ENCODE results near the gene HDDC2. TPM values are rescaled to one million over a fixed set of nuclear protein-coding genes. Genes with fewer than 3 reads are reported as not detected.
A peak's percentile ranks its signal among the peaks of the same experiment; 100 is the strongest.

Gene HDDC2, protein sequence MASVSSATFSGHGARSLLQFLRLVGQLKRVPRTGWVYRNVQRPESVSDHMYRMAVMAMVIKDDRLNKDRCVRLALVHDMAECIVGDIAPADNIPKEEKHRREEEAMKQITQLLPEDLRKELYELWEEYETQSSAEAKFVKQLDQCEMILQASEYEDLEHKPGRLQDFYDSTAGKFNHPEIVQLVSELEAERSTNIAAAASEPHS
- total RNA-seq (10 to 100 TPM; 62.9 to 69.6 TPM), polyA plus RNA-seq (100 to 1,000 TPM; 118 to 134 (median 119) TPM), total RNA-seq (19.7 to 96.3 (median 29.7) reads per million in 6 experiments)

- Mint-ChIP-seq H3K36me3 (peaks cover 9 to 33% (median 19%) of the 10 kb centered on the region in 3 donors), H3K4me1 (peaks cover 46 to 60% (median 56%) of the 10 kb centered on the region in 4 donors), H3K27ac (peak within 1 kb of the TSS; percentile 89 to 98 (median 93)), H3K27me3 (peaks cover 0 to 10% (median 4%) of the 10 kb centered on the region in 5 donors), H3K9me3 (peaks cover 0 to 5% (median 0%) of the 10 kb centered on the region in 9 donors), H3K4me3 (peak within 1 kb of the TSS; percentile 85 to 96 (median 92))
- POLR2A ChIA-PET = interaction anchor here (0.6 to 2.9 kb wide), 10 partner anchors 9 to 684 kb away, joined by 3 to 24 read pairs (median 6); partner anchors contain the start of genes HEY2, NCOA7 and TRMT11
- ATAC-seq (peak; percentile 42 to 57), DNase-seq (peak; percentile 10 to 77 (median 33))
These were observed at the start of gene HDDC2 for GRCh38 chr6:125301435-125302391. Gene HDDC2 (minus strand): TSS chr6:125301967. CDS start chr6:125301932, 35 bp downstream.

DNA sequence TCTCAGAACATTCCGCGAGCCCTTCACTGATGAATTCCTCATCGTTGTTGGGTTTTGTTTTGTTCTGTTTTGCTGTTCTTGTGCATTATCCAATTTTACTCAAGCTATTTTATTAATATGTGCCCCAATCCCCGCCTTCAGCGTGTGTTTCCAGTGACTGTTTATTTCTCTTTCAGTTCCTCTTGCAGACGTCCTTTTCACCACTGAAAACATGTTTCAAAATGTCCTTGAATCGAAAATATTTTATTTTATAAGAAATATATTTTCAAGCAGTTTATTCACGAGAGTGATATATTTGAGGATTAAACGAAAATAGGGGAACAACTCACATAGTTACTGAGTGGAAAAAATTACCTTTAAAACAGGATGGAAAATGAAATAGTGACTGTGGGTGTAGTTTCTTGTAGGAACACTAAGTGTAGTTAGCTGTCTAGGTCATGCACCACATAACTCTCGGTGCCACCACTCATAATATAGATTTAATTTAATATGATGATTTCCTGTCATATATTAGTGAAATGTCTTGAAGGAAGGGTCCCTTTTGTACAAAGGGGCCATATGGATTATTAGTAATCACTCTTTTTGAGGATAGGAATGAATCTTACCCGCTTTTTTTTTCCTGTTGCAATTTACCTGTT lies 45.3 kb upstream of the HDDC2 start:
- no peaks in the 10 kb centered on the region for H3K4me1 Mint-ChIP-seq
- H3K4me3 Mint-ChIP-seq = no peak overlapping the region
- POLR2A ChIA-PET = no interaction called here
- H3K9me3 Mint-ChIP-seq = no peaks in the 10 kb centered on the region
- DNase-seq (no peak), ATAC-seq (no peak)
- peak overlapping the region in 1 of 10 donors; percentile 9 for H3K27ac Mint-ChIP-seq
- H3K36me3 Mint-ChIP-seq = no peaks in the 10 kb centered on the region
- H3K27me3 Mint-ChIP-seq = peaks cover 0 to 4% (median under 1%) of the 10 kb centered on the region in 5 donors

DNA sequence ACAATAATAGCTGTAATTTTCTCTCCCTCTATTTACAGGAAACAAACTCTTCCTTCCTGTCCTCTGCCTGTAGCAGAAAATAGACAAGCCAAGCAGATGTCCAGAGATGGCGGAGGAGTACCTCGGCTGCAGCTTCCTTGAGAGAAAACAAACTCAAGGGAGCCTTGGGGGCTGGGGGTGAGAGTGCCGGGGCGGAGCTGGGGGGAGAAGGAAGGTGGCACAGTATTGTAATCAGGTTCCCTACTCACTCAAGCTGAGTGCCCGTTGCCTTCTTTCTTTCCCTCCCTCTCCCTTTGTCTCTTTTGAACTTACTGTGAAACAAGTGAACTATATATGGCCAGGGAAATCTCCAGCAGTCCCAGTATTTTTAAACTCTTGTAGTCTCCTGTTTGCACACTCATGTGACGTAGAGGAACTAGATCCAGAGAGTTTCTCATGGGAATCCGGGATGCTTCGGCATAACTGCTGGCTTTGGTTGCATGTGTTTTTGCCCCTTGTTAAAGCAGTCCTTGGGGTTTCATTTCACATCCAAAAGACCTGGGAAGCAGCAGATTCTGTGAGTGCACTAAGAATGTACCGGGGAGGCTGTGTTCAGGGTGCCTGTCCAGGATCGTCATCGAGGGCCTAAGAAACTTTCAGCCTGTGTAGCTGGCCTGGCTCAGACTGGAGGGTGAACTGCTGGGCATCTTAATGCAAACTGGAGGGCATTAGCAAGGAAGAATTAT lies 44.6 kb upstream of the HDDC2 start:
- peak overlapping the region in 1 of 10 donors; percentile 9 for H3K27ac Mint-ChIP-seq
- DNase-seq = no peak
- H3K9me3 Mint-ChIP-seq = no peaks in the 10 kb centered on the region
- ATAC-seq = peak in 1 of 2 donors; percentile 18
- POLR2A ChIA-PET = no interaction called here
- no peaks in the 10 kb centered on the region for H3K36me3 Mint-ChIP-seq
- H3K27me3 Mint-ChIP-seq = peaks cover 0 to 4% (median 2%) of the 10 kb centered on the region in 5 donors
- peak overlapping the region in 3 of 10 donors; percentile 14 to 35 (median 19) for H3K4me3 Mint-ChIP-seq
- H3K4me1 Mint-ChIP-seq = no peaks in the 10 kb centered on the region

DNA sequence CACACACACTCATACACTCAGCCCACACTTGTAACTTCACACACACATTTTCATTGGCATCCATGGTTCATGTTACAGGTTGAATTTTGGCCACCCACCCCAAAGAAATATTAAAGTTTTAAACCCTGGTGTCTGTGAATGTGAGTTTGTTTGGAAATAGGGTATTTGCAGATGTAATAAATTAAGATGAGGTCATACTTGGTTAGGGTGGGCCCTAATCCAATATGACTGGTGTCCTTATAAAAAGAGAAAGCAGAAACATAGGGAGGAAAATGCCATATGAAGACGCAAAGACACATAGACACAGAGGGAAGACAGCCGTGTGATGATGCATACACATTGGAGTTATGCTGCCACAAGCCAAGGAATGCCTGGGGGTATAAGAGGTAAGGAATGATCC lies 39.7 kb upstream of the HDDC2 start:
- no peak for ATAC-seq
- Mint-ChIP-seq H3K27ac (no peak overlapping the region), H3K36me3 (no peaks in the 10 kb centered on the region), H3K4me3 (no peak overlapping the region), H3K9me3 (no peaks in the 10 kb centered on the region), H3K4me1 (no peaks in the 10 kb centered on the region), H3K27me3 (peaks cover 4 to 19% (median 7%) of the 10 kb centered on the region in 5 donors)
- no peak for DNase-seq
- POLR2A ChIA-PET = no interaction called here

GRCh38 chr6:125340991-125341390 lies 39.2 kb upstream of the HDDC2 start:
- H3K27me3 Mint-ChIP-seq = peaks cover 4 to 23% (median 7%) of the 10 kb centered on the region in 5 donors
- DNase-seq = no peak
- no peak for ATAC-seq
- H3K36me3 Mint-ChIP-seq = no peaks in the 10 kb centered on the region
- no peaks in the 10 kb centered on the region for H3K4me1 Mint-ChIP-seq
- H3K9me3 Mint-ChIP-seq = no peaks in the 10 kb centered on the region
- H3K4me3 Mint-ChIP-seq = no peak overlapping the region
- H3K27ac Mint-ChIP-seq = no peak overlapping the region
- POLR2A ChIA-PET = no interaction called here

DNA sequence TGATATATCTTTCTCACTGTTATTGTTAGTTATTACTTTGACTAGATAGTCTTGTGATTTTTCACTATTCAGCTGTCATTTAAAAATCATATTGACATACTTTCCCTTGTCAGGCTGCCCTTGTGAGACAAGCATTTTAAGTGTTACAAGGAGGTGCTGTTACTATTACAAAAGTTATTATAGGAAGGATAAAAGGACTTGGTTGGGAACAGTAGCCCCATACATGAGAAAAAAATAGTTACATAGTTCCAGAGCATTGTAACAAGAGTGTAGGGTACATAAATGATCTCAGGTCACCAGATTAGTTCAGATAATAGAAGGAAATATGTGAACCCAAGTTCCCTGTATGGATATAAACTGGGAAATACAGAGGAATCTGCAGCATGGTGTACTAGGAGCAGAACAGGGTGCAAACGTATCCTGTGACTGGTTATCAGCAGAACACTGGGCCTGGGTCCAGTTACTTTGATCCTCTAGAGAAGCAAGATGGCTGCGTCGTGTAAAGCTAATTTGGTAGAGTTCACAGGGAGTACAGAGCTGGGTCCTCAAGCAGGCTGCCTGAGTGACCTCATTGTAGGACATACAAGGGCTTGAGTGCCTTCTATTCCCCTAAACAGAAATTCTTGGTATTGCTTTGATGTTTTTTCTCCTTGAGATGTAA lies 38.5 kb upstream of the HDDC2 start:
- H3K36me3 Mint-ChIP-seq = no peaks in the 10 kb centered on the region
- ATAC-seq (no peak), DNase-seq (no peak)
- H3K4me1 Mint-ChIP-seq = no peaks in the 10 kb centered on the region
- peaks cover 4 to 30% (median 14%) of the 10 kb centered on the region in 5 donors for H3K27me3 Mint-ChIP-seq
- POLR2A ChIA-PET = no interaction called here
- no peaks in the 10 kb centered on the region for H3K9me3 Mint-ChIP-seq
- no peak overlapping the region for H3K27ac Mint-ChIP-seq
- no peak overlapping the region for H3K4me3 Mint-ChIP-seq

DNA sequence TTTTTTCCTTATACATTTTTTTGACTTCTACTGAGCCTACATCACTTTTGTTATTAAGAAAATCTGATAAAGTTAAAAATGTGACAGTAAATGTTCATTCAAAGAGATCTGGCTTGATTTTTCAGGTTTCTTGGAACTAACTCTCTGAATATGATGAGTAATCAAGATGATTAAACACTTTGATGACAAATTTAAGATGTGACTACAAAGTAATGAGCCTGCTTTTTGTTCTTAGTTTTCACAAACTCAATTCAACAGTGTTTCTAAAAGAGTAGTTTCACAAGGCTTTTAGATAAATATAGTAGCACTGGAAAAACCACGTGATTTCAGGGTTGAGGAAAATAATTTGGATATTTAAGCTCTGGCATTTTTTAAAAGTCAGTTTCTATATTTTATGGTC lies 37.9 kb upstream of the HDDC2 start:
- no peaks in the 10 kb centered on the region for H3K36me3 Mint-ChIP-seq
- no peaks in the 10 kb centered on the region for H3K9me3 Mint-ChIP-seq
- POLR2A ChIA-PET = no interaction called here
- H3K27ac Mint-ChIP-seq = no peak overlapping the region
- no peak overlapping the region for H3K4me3 Mint-ChIP-seq
- peaks cover 4 to 35% (median 15%) of the 10 kb centered on the region in 5 donors for H3K27me3 Mint-ChIP-seq
- DNase-seq = no peak
- no peak for ATAC-seq
- H3K4me1 Mint-ChIP-seq = no peaks in the 10 kb centered on the region

GRCh38 chr6:125338381-125338780 lies 36.6 kb upstream of the HDDC2 start:
- no peak overlapping the region for H3K27ac Mint-ChIP-seq
- no peak overlapping the region for H3K4me3 Mint-ChIP-seq
- H3K36me3 Mint-ChIP-seq = peaks cover 0 to 2% (median 0%) of the 10 kb centered on the region in 3 donors
- POLR2A ChIA-PET = no interaction called here
- H3K4me1 Mint-ChIP-seq = no peaks in the 10 kb centered on the region
- DNase-seq (no peak), ATAC-seq (no peak)
- H3K9me3 Mint-ChIP-seq = peaks cover 0 to 2% (median 0%) of the 10 kb centered on the region in 9 donors
- peaks cover 4 to 44% (median 15%) of the 10 kb centered on the region in 5 donors for H3K27me3 Mint-ChIP-seq

GRCh38 chr6:125337706-125338105 lies 35.9 kb upstream of the HDDC2 start:
- Mint-ChIP-seq H3K27ac (no peak overlapping the region), H3K27me3 (peaks cover 7 to 49% (median 20%) of the 10 kb centered on the region in 5 donors), H3K4me1 (no peaks in the 10 kb centered on the region), H3K9me3 (peaks cover 0 to 2% (median 0%) of the 10 kb centered on the region in 9 donors), H3K4me3 (no peak overlapping the region), H3K36me3 (peaks cover 0 to 2% (median 0%) of the 10 kb centered on the region in 3 donors)
- no peak for ATAC-seq
- no peak for DNase-seq
- POLR2A ChIA-PET = no interaction called here

DNA sequence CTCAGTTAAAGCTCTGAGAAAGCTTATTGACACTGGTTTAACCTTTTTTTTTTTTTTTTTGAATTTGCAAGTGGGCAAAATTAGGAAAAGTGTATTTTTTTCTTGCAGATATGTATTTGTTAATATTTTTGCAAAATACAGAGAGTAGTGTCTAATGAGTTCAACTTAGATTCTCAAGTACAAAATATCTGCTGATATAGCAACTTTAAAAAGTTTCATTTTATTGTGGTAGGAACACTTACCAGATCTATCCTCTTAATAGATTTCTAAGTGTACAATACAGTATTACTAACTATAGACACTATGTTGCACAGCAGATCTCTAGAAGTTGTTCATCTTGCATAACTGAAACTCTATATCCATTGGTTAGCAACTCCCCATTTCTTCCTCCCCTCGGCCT lies 30.9 kb upstream of the HDDC2 start:
- no peak for DNase-seq
- POLR2A ChIA-PET = interaction anchor here (0.7 kb wide), 1 partner anchor 149 kb away, joined by 3 read pairs; no protein-coding TSS in a partner anchor
- Mint-ChIP-seq H3K4me3 (no peak overlapping the region), H3K36me3 (peaks cover 0 to 2% (median 0%) of the 10 kb centered on the region in 3 donors), H3K4me1 (no peaks in the 10 kb centered on the region), H3K27ac (no peak overlapping the region), H3K9me3 (peaks cover 0 to 2% (median 0%) of the 10 kb centered on the region in 9 donors), H3K27me3 (peaks cover 9 to 45% (median 21%) of the 10 kb centered on the region in 5 donors)
- no peak for ATAC-seq

GRCh38 chr6:125325586-125325985 lies 23.8 kb upstream of the HDDC2 start:
- Mint-ChIP-seq H3K27me3 (peaks cover 4 to 18% (median 13%) of the 10 kb centered on the region in 5 donors), H3K4me1 (no peaks in the 10 kb centered on the region), H3K27ac (no peak overlapping the region), H3K4me3 (no peak overlapping the region), H3K9me3 (peaks cover 0 to 4% (median 0%) of the 10 kb centered on the region in 9 donors), H3K36me3 (no peaks in the 10 kb centered on the region)
- ATAC-seq = no peak
- POLR2A ChIA-PET = no interaction called here
- no peak for DNase-seq
